Testis (tissue), 3 donors: ENCODE results near the gene NME7. TPM values are rescaled to one million over a fixed set of nuclear protein-coding genes. Genes with fewer than 3 reads are reported as not detected.

Source experiments
- DNase-seq: peaks from one replicate; pipeline ENCODE4 v3.0.0-alpha.2; 2019
- H3K27ac ChIP-seq, 2 donors: fragments of 200-600 bp; sonication (generic); one replicate each; pipeline ENCODE4 v1.5.1; 2019
- H3K27me3 ChIP-seq: fragments of 200-600 bp; sonication (generic); one replicate; pipeline ENCODE4 v1.5.1; 2019
- H3K36me3 ChIP-seq: fragments of 200-600 bp; sonication (generic); one replicate; pipeline ENCODE4 v1.5.1; 2017; ENCODE audit warnings: low read depth; ENCODE audit errors: missing control alignments
- H3K4me1 ChIP-seq: fragments of 200-600 bp; sonication (generic); one replicate; pipeline ENCODE4 v1.5.1; 2019
- H3K4me3 ChIP-seq, 2 donors: fragments of 200-600 bp; sonication (generic); one replicate each; pipeline ENCODE4 v1.5.1; 2017 to 2019
- H3K9me3 ChIP-seq: fragments of 200-600 bp; sonication (generic); one replicate; pipeline ENCODE4 v1.5.1; 2017
- POLR2A ChIP-seq: fragments of 450-650 bp; IDR thresholded peaks from one replicate; pipeline ENCODE4 v1.6.1; 2017; ENCODE audit warnings: antibody characterized with exemption, mild to moderate bottlenecking, moderate library complexity
- WGBS, 2 donors: methylation state at CpG; one replicate each; pipeline ENCODE4 v1.1.5; 2018; 5-methylcytosine and 5-hydroxymethylcytosine counted together
- intact Hi-C: fragments of 100-400 bp; cut with DNase I; formaldehyde crosslinking; loops from one replicate; pipeline ENCODE4 v1.15.1; 2023; ENCODE audit warnings: low total_unique reads
- polyA plus RNA-seq: library from polyadenylated mRNA; stranded (reverse); fragments of 350-450 nt; fragmentation: Illumina TruSeq; extraction: RNeasy Lipid Tissue Mini Kit (QIAGEN cat#74804); gene quantifications from one replicate; pipeline ENCODE4 v1.2.3, GENCODE V29; 2014; ENCODE audit warnings: low read depth, low replicate concordance; ENCODE audit not compliant: insufficient read depth
- total RNA-seq, 2 donors: library from RNA; depleted of rRNA; stranded (reverse); fragments of >200 nt; gene quantifications; one replicate each; pipeline ENCODE4 v1.2.3, GENCODE V29; 2016
- TF ChIP-seq, protein P1 (sequence below), 3 experiments: fragments of 450-650 bp in 2 of 3; fragments of 200-600 bp in 1 of 3; sonication (generic) in 1 of 3; IDR thresholded peaks; one replicate each; pipeline ENCODE4 v1.5.1; 2016 to 2019; ENCODE audit warnings: antibody characterized with exemption in 3 of 3, mild to moderate bottlenecking in 2 of 3, moderate library complexity in 1 of 3

Gene NME7
- total and polyA plus RNA-seq, 3 donors from 2014 or later = 21.4 to 29.0 (median 24.0) TPM

DNA sequence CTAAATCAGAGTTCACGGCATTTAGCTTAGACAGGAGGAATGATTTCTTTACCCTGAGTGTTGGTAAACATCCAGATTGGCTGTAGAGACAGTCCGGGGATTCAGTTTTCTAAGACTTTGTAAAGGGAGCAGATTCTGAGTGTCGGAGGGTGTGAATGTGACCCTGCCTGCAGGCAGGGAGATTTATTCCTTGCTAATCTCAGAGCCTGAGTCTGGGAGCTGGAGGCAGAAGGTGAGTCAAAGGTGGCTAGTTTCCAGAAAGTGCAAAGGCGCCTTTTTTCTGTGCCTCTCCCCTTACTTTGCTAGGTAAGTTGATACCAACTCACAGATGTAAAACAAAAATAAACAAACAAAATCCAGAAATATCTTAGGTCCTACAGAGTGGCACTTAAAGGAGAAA, 249.4 kb downstream of the NME7 start:
- Histone ChIP-seq H3K27ac (no peak overlapping the region), H3K4me3 (no peak overlapping the region), H3K27me3 (no peaks in the 10 kb centered on the region), H3K36me3 (no peaks in the 10 kb centered on the region), H3K9me3 (no peaks in the 10 kb centered on the region), H3K4me1 (peaks cover 17% of the 10 kb centered on the region)
- intact Hi-C loops = no loop called here
- WGBS, 2 donors = 85% methylated on average over 4 of the region's 4 CpGs
- DNase-seq = no peak
- TF ChIP-seq, protein P1, sequence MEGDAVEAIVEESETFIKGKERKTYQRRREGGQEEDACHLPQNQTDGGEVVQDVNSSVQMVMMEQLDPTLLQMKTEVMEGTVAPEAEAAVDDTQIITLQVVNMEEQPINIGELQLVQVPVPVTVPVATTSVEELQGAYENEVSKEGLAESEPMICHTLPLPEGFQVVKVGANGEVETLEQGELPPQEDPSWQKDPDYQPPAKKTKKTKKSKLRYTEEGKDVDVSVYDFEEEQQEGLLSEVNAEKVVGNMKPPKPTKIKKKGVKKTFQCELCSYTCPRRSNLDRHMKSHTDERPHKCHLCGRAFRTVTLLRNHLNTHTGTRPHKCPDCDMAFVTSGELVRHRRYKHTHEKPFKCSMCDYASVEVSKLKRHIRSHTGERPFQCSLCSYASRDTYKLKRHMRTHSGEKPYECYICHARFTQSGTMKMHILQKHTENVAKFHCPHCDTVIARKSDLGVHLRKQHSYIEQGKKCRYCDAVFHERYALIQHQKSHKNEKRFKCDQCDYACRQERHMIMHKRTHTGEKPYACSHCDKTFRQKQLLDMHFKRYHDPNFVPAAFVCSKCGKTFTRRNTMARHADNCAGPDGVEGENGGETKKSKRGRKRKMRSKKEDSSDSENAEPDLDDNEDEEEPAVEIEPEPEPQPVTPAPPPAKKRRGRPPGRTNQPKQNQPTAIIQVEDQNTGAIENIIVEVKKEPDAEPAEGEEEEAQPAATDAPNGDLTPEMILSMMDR (IDR thresholded peaks at IDR 0.05) = no peak
- TF ChIP-seq POLR2A = no peak

- 67 to 80% methylated on average over 1 of the region's 1 CpG for WGBS, 2 donors
- intact Hi-C loops = no loop called here
- Histone ChIP-seq H3K36me3 (no peaks in the 10 kb centered on the region), H3K4me3 (no peak overlapping the region), H3K9me3 (no peaks in the 10 kb centered on the region), H3K4me1 (peaks cover 22% of the 10 kb centered on the region), H3K27me3 (no peaks in the 10 kb centered on the region), H3K27ac (no peak overlapping the region)
- DNase-seq = no peak
- TF ChIP-seq, protein P1 (IDR thresholded peaks at IDR 0.05) = no peak
- TF ChIP-seq POLR2A = no peak
Observed at GRCh38 chr1:169117599-169117998, 250.0 kb downstream of the NME7 start.

GRCh38 chr1:169117014-169117413, 250.6 kb downstream of the NME7 start:
- no peaks in the 10 kb centered on the region for H3K27me3 ChIP-seq
- no peak for DNase-seq

DNA sequence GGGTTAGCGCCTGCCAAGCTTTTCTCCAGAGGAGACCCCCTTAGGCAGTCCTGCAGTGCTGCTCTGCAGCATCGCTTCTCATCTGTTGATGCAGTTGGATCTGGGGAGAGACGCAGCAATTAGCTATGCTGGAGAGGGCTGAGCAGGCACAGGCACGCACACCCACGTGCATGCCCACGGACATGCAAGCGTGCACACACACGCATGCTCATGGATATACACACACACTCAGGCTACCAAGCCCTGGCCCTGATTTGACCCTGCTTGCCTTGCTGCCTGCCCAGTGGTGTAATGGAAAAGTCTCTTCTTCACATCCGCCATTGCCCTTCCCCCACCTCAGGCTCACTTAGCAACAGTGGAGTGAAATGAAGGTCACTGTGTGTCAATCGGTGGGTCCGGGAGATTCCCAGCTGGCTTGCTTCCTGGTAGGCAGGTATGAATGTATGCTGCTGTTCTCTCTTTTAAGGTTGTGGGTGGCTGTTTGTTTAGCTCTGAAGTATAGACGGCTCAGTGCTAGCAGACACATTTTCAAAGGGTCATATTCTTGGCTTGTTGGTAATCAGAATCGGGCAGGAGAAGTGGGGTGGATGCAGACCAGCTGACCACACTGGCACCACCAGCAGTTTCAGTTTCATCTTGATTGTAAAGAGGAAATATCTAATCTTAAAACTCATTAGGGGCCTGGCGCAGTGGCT, 251.6 kb downstream of the NME7 start:
- no peak overlapping the region for H3K27ac ChIP-seq
- no peak overlapping the region for H3K4me3 ChIP-seq
- no peaks in the 10 kb centered on the region for H3K27me3 ChIP-seq
- DNase-seq = peak; percentile 66
- H3K4me1 ChIP-seq = peaks cover 38% of the 10 kb centered on the region
- intact Hi-C loops = no loop called here
- H3K36me3 ChIP-seq = no peaks in the 10 kb centered on the region
- WGBS, 2 donors = 56 to 77% methylated on average over 14 of the region's 14 CpGs
- no peak for TF ChIP-seq POLR2A
- TF ChIP-seq, protein P1 (IDR thresholded peaks at IDR 0.05) = no peak
- H3K9me3 ChIP-seq = no peaks in the 10 kb centered on the region

More at GRCh38 chr1:169117014-169117413, 250.6 kb downstream of the NME7 start:
- WGBS, 2 donors = 74 to 92% methylated on average over 2 of the region's 2 CpGs
- Histone ChIP-seq H3K9me3 (no peaks in the 10 kb centered on the region), H3K4me3 (no peak overlapping the region), H3K4me1 (peaks cover 28% of the 10 kb centered on the region), H3K27ac (no peak overlapping the region), H3K36me3 (no peaks in the 10 kb centered on the region)
- no peak for TF ChIP-seq POLR2A
- TF ChIP-seq, protein P1 (IDR thresholded peaks at IDR 0.05) = no peak
- intact Hi-C loops = no loop called here

DNA sequence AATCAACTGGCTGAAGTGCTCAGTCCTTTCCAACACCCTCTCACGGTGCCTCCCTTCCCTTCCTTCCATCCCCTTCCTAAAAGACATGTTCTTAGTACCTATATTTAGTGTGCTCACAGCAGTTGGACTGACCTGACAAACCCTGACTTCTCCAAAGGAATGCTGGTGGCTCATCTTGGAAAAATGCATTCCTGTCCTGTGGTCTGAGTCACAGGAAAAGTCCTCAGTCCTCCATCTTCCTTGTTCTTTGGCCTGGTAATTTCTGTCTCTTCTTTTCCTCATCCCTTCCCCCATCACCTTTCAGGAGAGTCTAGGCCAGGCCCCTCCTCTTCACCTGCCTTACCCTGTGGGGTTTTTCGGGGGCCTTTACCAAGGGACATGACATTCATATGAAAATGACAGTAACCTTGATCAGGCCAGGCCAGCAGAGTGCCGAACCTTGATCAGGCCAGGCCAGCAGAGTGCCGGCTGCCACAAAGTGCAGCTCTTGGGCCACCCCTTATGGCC, 253.9 kb downstream of the NME7 start:
- H3K27ac ChIP-seq = no peak overlapping the region
- intact Hi-C loops = no loop called here

More for the DNA sequence above, 253.9 kb downstream of the NME7 start:
- no peaks in the 10 kb centered on the region for H3K9me3 ChIP-seq
- no peaks in the 10 kb centered on the region for H3K36me3 ChIP-seq
- 73 to 86% methylated on average over 4 of the region's 4 CpGs for WGBS, 2 donors
- H3K4me3 ChIP-seq = no peak overlapping the region
- DNase-seq = no peak
- TF ChIP-seq, protein P1 (IDR thresholded peaks at IDR 0.05) = no peak
- TF ChIP-seq POLR2A = no peak
- peaks cover 45% of the 10 kb centered on the region for H3K4me1 ChIP-seq
- no peaks in the 10 kb centered on the region for H3K27me3 ChIP-seq
